SK-N-SH (cell line): ENCODE data around the gene TPSG1. TPM values are rescaled to one million over a fixed set of nuclear protein-coding genes. Genes with fewer than 3 reads are reported as not detected.

ENCODE experiments used
- CTCF ChIA-PET: fragments of 300-600, 350-600 bp; formaldehyde crosslinking; extraction: SDS; loops from one replicate; lab custom pipeline; 2021; lab: Yijun Ruan, JAX
- POLR2A ChIA-PET: fragments of 350-600 bp; sonication (Branson Sonifier 250); formaldehyde crosslinking; extraction: SDS; loops from one replicate; lab custom pipeline; 2020; ENCODE audit warnings: antibody characterized with exemption, inconsistent platforms; lab: Yijun Ruan, JAX
- DNase-seq: peaks from one replicate; pipeline ENCODE4 v3.0.0; 2012
- H2AFZ ChIP-seq: fragments of 200-600 bp; sonication (generic); 2 replicates; pipeline ENCODE4 v1.8.1; 2016; ENCODE audit warnings: antibody characterized with exemption, mild to moderate bottlenecking, low read depth
- H3F3A ChIP-seq: fragments of 200-600 bp; sonication (generic); replicated peaks from 2 replicates; pipeline ENCODE3; 2016; ENCODE audit warnings: antibody characterized with exemption, mild to moderate bottlenecking; ENCODE audit not compliant: insufficient read depth
- H3K27ac ChIP-seq, 2 experiments: fragments of 200-500 bp in 1 of 2; fragments of 200-600 bp in 1 of 2; sonication (Bioruptor generic) in 1 of 2; sonication (generic), shearing (Covaris generic) in 1 of 2; 2 replicates each; pipeline versions ENCODE4 v1.5.1 to v1.6.1; 2014 to 2016; ENCODE audit warnings: low read depth in 2 of 2, inconsistent platforms in 1 of 2, low read length in 1 of 2, mild to moderate bottlenecking in 1 of 2, mixed read lengths in 1 of 2
- H3K27me3 ChIP-seq: fragments of 200-600 bp; sonication (generic), shearing (Covaris generic); 2 replicates; pipeline ENCODE4 v1.6.1; 2016; ENCODE audit warnings: mixed run types; ENCODE audit not compliant: insufficient read depth
- H3K36me3 ChIP-seq, 2 experiments: fragments of 200-500 bp in 1 of 2; fragments of 200-600 bp in 1 of 2; sonication (Bioruptor generic) in 1 of 2; sonication (generic) in 1 of 2; replicated peaks in 1 of 2; 2 replicates each; pipeline versions ENCODE3 to v1.5.1; 2014 to 2016; ENCODE audit warnings: low read length in 1 of 2, mild to moderate bottlenecking in 1 of 2; ENCODE audit not compliant: insufficient read depth in 2 of 2, control insufficient read depth in 1 of 2
- H3K4me1 ChIP-seq, 2 experiments: fragments of 200-500 bp in 1 of 2; fragments of 200-600 bp in 1 of 2; sonication (Bioruptor generic) in 1 of 2; sonication (generic), shearing (Covaris generic) in 1 of 2; 2 replicates each; pipeline versions ENCODE4 v1.5.1 to v1.6.1; 2014 to 2016; ENCODE audit warnings: low read depth in 1 of 2, low read length in 1 of 2, mixed run types in 1 of 2; ENCODE audit not compliant: insufficient read depth in 2 of 2, control insufficient read depth in 1 of 2
- H3K4me2 ChIP-seq: fragments of 200-600 bp; sonication (generic), shearing (Covaris generic); 2 replicates; pipeline ENCODE4 v1.6.1; 2017; ENCODE audit warnings: mixed run types
- H3K4me3 ChIP-seq, 2 experiments: fragments of 200-500 bp in 1 of 2; fragments of 200-600 bp in 1 of 2; sonication (Bioruptor generic) in 1 of 2; sonication (generic), shearing (Covaris generic) in 1 of 2; 2 replicates each; pipeline versions ENCODE4 v1.5.1 to v1.8.1; 2014 to 2016; ENCODE audit warnings: low read depth in 2 of 2, inconsistent platforms in 1 of 2, low read length in 1 of 2, mild to moderate bottlenecking in 1 of 2, mixed read lengths in 1 of 2, moderate library complexity in 1 of 2
- H3K79me2 ChIP-seq: fragments of 200-600 bp; sonication (generic); 2 replicates; pipeline ENCODE4 v1.8.1; 2017; ENCODE audit warnings: mild to moderate bottlenecking; ENCODE audit not compliant: insufficient read depth
- H3K9ac ChIP-seq: fragments of 200-600 bp; sonication (generic); 2 replicates; pipeline ENCODE4 v1.6.1; 2017; ENCODE audit warnings: mixed run types
- H3K9me2 ChIP-seq: fragments of 200-600 bp; sonication (generic); 2 replicates; pipeline ENCODE4 v1.6.1; 2017; ENCODE audit warnings: mixed run types
- H3K9me3 ChIP-seq: fragments of 200-600 bp; sonication (generic); 2 replicates; pipeline ENCODE4 v1.6.1; 2017; ENCODE audit warnings: mixed run types, mild to moderate bottlenecking, moderate library complexity
- H4K20me1 ChIP-seq: fragments of 200-600 bp; sonication (generic); 2 replicates; pipeline ENCODE4 v1.6.1; 2017; ENCODE audit warnings: mild to moderate bottlenecking, mixed run types; ENCODE audit not compliant: insufficient read depth
- CHD2 ChIP-seq: fragments of 150-350 bp; IDR thresholded peaks from 2 replicates; pipeline ENCODE4 v1.6.1; 2018; ENCODE audit warnings: low read length; ENCODE audit not compliant: partially characterized antibody
- EP300 ChIP-seq, 2 experiments: IDR thresholded peaks; 2 replicates each; pipeline versions ENCODE4 v1.4.0 to v1.6.1; 2012; ENCODE audit warnings: borderline replicate concordance in 1 of 2, low read depth in 1 of 2, low read length in 1 of 2
- GATA2 ChIP-seq: sonication (generic); formaldehyde crosslinking; IDR thresholded peaks from 2 replicates; pipeline ENCODE4 v1.5.0; 2020; ENCODE audit warnings: mild to moderate bottlenecking, missing genetic modification reagents
- NFIC ChIP-seq: IDR thresholded peaks from 2 replicates; pipeline ENCODE4 v1.4.0; 2012; ENCODE audit warnings: borderline replicate concordance
- NRF1 ChIP-seq: IDR thresholded peaks from 2 replicates; pipeline ENCODE4 v1.6.1; 2012; ENCODE audit warnings: low read depth, mild to moderate bottlenecking, low read length
- POLR2AphosphoS5 ChIP-seq: IDR thresholded peaks from 2 replicates; pipeline ENCODE4 v1.6.1; 2012; ENCODE audit warnings: low read depth, low read length
- RCOR1 ChIP-seq: fragments of 150-350 bp; IDR thresholded peaks from 2 replicates; pipeline ENCODE4 v1.6.1; 2017; ENCODE audit warnings: antibody characterized with exemption, low read length
- SMC3 ChIP-seq: IDR thresholded peaks from 2 replicates; pipeline ENCODE4 v1.6.1; 2012; ENCODE audit warnings: low read depth, low read length, improper control_type of control experiment
- TAF1 ChIP-seq: IDR thresholded peaks from 2 replicates; pipeline ENCODE4 v1.6.1; 2012; ENCODE audit warnings: low read depth, mild to moderate bottlenecking, low read length, moderate library complexity, borderline replicate concordance
- WGBS: methylation state at CpG from one replicate; pipeline ENCODE4 v1.1.6; 2017; ENCODE audit warnings: low lambda C conversion rate; 5-methylcytosine and 5-hydroxymethylcytosine counted together
- polyA plus RNA-seq, 3 experiments: library from polyadenylated mRNA; depleted of rRNA; stranded (reverse); fragments of >200 nt; gene quantifications; 2 replicates each; pipeline ENCODE4 v1.2.3, GENCODE V29; 2012
- TF ChIP-seq, protein P1 (sequence below): IDR thresholded peaks from 2 replicates; pipeline ENCODE4 v1.4.0; 2012; ENCODE audit warnings: low read depth, borderline replicate concordance
- TF ChIP-seq, protein P2 (sequence below): fragments of 200-600 bp; sonication (generic); IDR thresholded peaks from 2 replicates; pipeline ENCODE4 v1.6.1; 2017; ENCODE audit warnings: antibody characterized with exemption, mild to moderate bottlenecking, moderate library complexity
- TF ChIP-seq, protein P3 (sequence below): fragments of 150-350 bp; IDR thresholded peaks from 2 replicates; pipeline ENCODE4 v1.6.1; 2017; ENCODE audit warnings: antibody characterized with exemption, low read length, low read depth, borderline replicate concordance

Gene TPSG1
- polyA plus RNA-seq, 1 of the 3 experiments (the other 2 are of a cell fraction) = not detected

- ChIA-PET CTCF (interaction anchor here (1.9 kb wide), 1 partner anchor 27 kb away, joined by 4 read pairs; no protein-coding TSS in a partner anchor), POLR2A (no interaction called here)
- H3K27ac ChIP-seq = no peak overlapping the region
- no peaks in the 10 kb centered on the region for H3K36me3 ChIP-seq
- no peaks in the 10 kb centered on the region for H3F3A ChIP-seq
- TF ChIP-seq EP300 (IDR thresholded peaks at IDR 0.05; ENCODE audit: borderline replicate concordance in 1 of 2, low read depth in 1 of 2, low read length in 1 of 2) = no peak
- TF ChIP-seq POLR2AphosphoS5 = no peak
- TF ChIP-seq NRF1 = no peak
- no peak for TF ChIP-seq SMC3
- TF ChIP-seq, protein P1, sequence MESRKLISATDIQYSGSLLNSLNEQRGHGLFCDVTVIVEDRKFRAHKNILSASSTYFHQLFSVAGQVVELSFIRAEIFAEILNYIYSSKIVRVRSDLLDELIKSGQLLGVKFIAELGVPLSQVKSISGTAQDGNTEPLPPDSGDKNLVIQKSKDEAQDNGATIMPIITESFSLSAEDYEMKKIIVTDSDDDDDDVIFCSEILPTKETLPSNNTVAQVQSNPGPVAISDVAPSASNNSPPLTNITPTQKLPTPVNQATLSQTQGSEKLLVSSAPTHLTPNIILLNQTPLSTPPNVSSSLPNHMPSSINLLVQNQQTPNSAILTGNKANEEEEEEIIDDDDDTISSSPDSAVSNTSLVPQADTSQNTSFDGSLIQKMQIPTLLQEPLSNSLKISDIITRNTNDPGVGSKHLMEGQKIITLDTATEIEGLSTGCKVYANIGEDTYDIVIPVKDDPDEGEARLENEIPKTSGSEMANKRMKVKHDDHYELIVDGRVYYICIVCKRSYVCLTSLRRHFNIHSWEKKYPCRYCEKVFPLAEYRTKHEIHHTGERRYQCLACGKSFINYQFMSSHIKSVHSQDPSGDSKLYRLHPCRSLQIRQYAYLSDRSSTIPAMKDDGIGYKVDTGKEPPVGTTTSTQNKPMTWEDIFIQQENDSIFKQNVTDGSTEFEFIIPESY = no peak
- TF ChIP-seq CHD2 = no peak
- no peak for TF ChIP-seq GATA2 (CRISPR knock-in tag)
- TF ChIP-seq, protein P2, sequence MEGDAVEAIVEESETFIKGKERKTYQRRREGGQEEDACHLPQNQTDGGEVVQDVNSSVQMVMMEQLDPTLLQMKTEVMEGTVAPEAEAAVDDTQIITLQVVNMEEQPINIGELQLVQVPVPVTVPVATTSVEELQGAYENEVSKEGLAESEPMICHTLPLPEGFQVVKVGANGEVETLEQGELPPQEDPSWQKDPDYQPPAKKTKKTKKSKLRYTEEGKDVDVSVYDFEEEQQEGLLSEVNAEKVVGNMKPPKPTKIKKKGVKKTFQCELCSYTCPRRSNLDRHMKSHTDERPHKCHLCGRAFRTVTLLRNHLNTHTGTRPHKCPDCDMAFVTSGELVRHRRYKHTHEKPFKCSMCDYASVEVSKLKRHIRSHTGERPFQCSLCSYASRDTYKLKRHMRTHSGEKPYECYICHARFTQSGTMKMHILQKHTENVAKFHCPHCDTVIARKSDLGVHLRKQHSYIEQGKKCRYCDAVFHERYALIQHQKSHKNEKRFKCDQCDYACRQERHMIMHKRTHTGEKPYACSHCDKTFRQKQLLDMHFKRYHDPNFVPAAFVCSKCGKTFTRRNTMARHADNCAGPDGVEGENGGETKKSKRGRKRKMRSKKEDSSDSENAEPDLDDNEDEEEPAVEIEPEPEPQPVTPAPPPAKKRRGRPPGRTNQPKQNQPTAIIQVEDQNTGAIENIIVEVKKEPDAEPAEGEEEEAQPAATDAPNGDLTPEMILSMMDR = no peak
- TF ChIP-seq, protein P3, sequence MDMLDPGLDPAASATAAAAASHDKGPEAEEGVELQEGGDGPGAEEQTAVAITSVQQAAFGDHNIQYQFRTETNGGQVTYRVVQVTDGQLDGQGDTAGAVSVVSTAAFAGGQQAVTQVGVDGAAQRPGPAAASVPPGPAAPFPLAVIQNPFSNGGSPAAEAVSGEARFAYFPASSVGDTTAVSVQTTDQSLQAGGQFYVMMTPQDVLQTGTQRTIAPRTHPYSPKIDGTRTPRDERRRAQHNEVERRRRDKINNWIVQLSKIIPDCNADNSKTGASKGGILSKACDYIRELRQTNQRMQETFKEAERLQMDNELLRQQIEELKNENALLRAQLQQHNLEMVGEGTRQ = no peak
- no peak for TF ChIP-seq RCOR1
- TF ChIP-seq NFIC = no peak
- H3K9me3 ChIP-seq = no peaks in the 10 kb centered on the region
- peaks cover 0 to 19% of the 10 kb centered on the region in 2 experiments; a peak in 1 of 4 replicates for H3K4me1 ChIP-seq
- no peaks in the 10 kb centered on the region for H3K79me2 ChIP-seq
- DNase-seq = no peak
- 65% methylated on average over 7 of the region's 7 CpGs for WGBS
- H3K9me2 ChIP-seq = no peaks in the 10 kb centered on the region
- no peak overlapping the region for H3K4me3 ChIP-seq
- no peak overlapping the region for H2AFZ ChIP-seq
- H3K9ac ChIP-seq = no peak overlapping the region
- peaks cover 82% of the 10 kb centered on the region for H3K27me3 ChIP-seq
- H4K20me1 ChIP-seq = no peaks in the 10 kb centered on the region
- no peak overlapping the region for H3K4me2 ChIP-seq
Measured at GRCh38 chr16:1274767-1275166, 49.7 kb upstream of the TPSG1 start.

DNA sequence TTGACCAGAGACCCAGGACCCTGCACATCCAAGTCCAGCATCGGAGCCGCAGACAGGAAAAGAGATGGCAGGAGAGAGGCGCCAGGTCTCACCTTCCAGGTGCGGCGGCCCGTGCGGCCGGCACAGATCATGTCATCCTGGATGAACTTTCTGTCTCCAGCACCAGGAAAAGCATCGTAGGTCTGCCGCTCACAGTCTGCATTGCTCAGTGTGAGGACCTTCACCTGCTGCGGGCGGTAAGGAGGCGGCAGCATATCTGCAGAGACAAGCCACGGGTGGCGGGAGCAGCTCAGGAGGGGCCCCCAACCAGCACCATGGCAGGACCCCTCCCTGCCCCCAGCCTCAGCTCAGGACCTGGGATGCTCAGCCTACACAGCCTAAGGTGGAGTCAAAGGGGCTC lies 48.7 kb upstream of the TPSG1 start:
- Histone ChIP-seq H3K4me1 (peaks cover 0 to 19% of the 10 kb centered on the region in 2 experiments; a peak in 1 of 4 replicates), H3K9me3 (no peaks in the 10 kb centered on the region), H3K9ac (no peak overlapping the region), H4K20me1 (no peaks in the 10 kb centered on the region), H2AFZ (no peak overlapping the region), H3K27me3 (peaks cover 82% of the 10 kb centered on the region), H3K9me2 (no peaks in the 10 kb centered on the region), H3F3A (no peaks in the 10 kb centered on the region), H3K27ac (no peak overlapping the region), H3K4me2 (no peak overlapping the region), H3K36me3 (no peaks in the 10 kb centered on the region), H3K79me2 (no peaks in the 10 kb centered on the region), H3K4me3 (no peak overlapping the region)
- CTCF ChIA-PET = interaction anchor here (1.1 to 1.4 kb wide), 2 partner anchors 28 to 254 kb away, joined by 3 to 4 read pairs; no protein-coding TSS in a partner anchor
- WGBS = 69% methylated on average over 5 of the region's 15 CpGs
- DNase-seq = no peak
- no peak for TF ChIP-seq TAF1
- TF ChIP-seq GATA2 (CRISPR knock-in tag) = no peak
- POLR2A ChIA-PET = interaction anchor here (0.6 kb wide), 1 partner anchor 23 kb away, joined by 3 read pairs; no protein-coding TSS in a partner anchor
